ENCODE results near the gene SBF2. TPM values are rescaled to one million over a fixed set of nuclear protein-coding genes. Genes with fewer than 3 reads are reported as not detected.

Gene SBF2
- total RNA-seq, 4 donors from 2014 or later, result 29.7 to 60.4 (median 36.0) TPM

- 76 to 83% methylated on average over 3 of the region's 3 CpGs for WGBS, 2 donors
- TF ChIP-seq POLR2A (IDR thresholded peaks at IDR 0.05) (no peak), CTCF (IDR thresholded peaks at IDR 0.05) (no peak)
- intact Hi-C loops (cut with DNase I; ENCODE audit: low total_unique reads), result no loop called here
- DNase-seq (ENCODE audit: low spot score in 2 of 2), result no peak
- H3K4me3 ChIP-seq (ENCODE audit: low read depth, poor library complexity, severe bottlenecking), result no peak overlapping the region
Measured at GRCh38 chr11:9787981-9788521, 506.0 kb downstream of the SBF2 start.

- intact Hi-C loops (cut with DNase I; ENCODE audit: low total_unique reads), result no loop called here
- no peak overlapping the region for H3K4me3 ChIP-seq (ENCODE audit: low read depth, poor library complexity, severe bottlenecking)
- no peak for DNase-seq (ENCODE audit: low spot score in 2 of 2)
- 92 to 95% methylated on average over 5 of the region's 5 CpGs for WGBS, 2 donors
- TF ChIP-seq POLR2A (IDR thresholded peaks at IDR 0.05) (no peak), CTCF (IDR thresholded peaks at IDR 0.05) (no peak)
Measured at GRCh38 chr11:9787260-9787659, 506.8 kb downstream of the SBF2 start.

- H3K4me3 ChIP-seq (ENCODE audit: low read depth, poor library complexity, severe bottlenecking), result no peak overlapping the region
- WGBS, 2 donors, result 79 to 80% methylated on average over 6 of the region's 6 CpGs
- TF ChIP-seq CTCF (IDR thresholded peaks at IDR 0.05), result no peak
- no peak for TF ChIP-seq POLR2A (IDR thresholded peaks at IDR 0.05)
- intact Hi-C loops (cut with DNase I; ENCODE audit: low total_unique reads), result no loop called here
- DNase-seq (ENCODE audit: low spot score in 2 of 2), result no peak
Measured at GRCh38 chr11:9784602-9785315, 509.3 kb downstream of the SBF2 start.

- DNase-seq (ENCODE audit: low spot score in 2 of 2), result no peak
- 67 to 76% methylated on average over 2 of the region's 2 CpGs for WGBS, 2 donors
- TF ChIP-seq CTCF (IDR thresholded peaks at IDR 0.05) (no peak), POLR2A (IDR thresholded peaks at IDR 0.05) (no peak)
- intact Hi-C loops (cut with DNase I; ENCODE audit: low total_unique reads), result no loop called here
- no peak overlapping the region for H3K4me3 ChIP-seq (ENCODE audit: low read depth, poor library complexity, severe bottlenecking)
Measured at GRCh38 chr11:9783986-9784385, 510.0 kb downstream of the SBF2 start.

- no peak for TF ChIP-seq CTCF (IDR thresholded peaks at IDR 0.05)
- TF ChIP-seq POLR2A (IDR thresholded peaks at IDR 0.05), result no peak
- intact Hi-C loops (cut with DNase I; ENCODE audit: low total_unique reads), result no loop called here
- 93 to 98% methylated on average over 4 of the region's 4 CpGs for WGBS, 2 donors
- DNase-seq (ENCODE audit: low spot score in 2 of 2), result no peak
- no peak overlapping the region for H3K4me3 ChIP-seq (ENCODE audit: low read depth, poor library complexity, severe bottlenecking)
Measured at GRCh38 chr11:9780929-9781328, 513.1 kb downstream of the SBF2 start.

Data from lower leg skin (tissue), 4 donors.